GM12872 (cell line): Measurements from ENCODE around the gene SGPP1.

Experiments used
- TF ChIP-seq, protein P1 (sequence below): IDR thresholded peaks from 3 replicates; pipeline ENCODE4 v1.5.1; 2011; ENCODE audit warnings: low read depth, mild to moderate bottlenecking, low read length, moderate library complexity; ENCODE audit not compliant: insufficient read depth

SGPP1 gene

DNA sequence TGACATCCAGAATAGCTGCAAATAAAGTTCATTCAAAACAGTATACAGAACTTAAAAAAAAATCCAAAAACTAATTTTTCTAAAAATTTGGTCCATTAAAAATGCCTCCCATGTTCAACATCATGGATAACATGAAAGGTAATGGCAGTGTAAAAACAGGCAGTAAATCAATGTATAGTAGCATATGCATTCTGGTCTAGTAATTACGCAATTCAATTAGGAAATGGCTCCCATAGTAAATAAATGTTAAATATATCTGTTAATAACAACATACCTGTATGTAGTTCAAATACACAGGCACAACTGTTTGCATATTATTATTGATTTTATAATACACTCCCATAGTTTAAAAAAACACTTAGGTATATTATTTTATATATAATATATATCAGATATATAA is 42.5 kb downstream of the SGPP1 start:
- TF ChIP-seq, protein P1, sequence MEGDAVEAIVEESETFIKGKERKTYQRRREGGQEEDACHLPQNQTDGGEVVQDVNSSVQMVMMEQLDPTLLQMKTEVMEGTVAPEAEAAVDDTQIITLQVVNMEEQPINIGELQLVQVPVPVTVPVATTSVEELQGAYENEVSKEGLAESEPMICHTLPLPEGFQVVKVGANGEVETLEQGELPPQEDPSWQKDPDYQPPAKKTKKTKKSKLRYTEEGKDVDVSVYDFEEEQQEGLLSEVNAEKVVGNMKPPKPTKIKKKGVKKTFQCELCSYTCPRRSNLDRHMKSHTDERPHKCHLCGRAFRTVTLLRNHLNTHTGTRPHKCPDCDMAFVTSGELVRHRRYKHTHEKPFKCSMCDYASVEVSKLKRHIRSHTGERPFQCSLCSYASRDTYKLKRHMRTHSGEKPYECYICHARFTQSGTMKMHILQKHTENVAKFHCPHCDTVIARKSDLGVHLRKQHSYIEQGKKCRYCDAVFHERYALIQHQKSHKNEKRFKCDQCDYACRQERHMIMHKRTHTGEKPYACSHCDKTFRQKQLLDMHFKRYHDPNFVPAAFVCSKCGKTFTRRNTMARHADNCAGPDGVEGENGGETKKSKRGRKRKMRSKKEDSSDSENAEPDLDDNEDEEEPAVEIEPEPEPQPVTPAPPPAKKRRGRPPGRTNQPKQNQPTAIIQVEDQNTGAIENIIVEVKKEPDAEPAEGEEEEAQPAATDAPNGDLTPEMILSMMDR: no peak

DNA sequence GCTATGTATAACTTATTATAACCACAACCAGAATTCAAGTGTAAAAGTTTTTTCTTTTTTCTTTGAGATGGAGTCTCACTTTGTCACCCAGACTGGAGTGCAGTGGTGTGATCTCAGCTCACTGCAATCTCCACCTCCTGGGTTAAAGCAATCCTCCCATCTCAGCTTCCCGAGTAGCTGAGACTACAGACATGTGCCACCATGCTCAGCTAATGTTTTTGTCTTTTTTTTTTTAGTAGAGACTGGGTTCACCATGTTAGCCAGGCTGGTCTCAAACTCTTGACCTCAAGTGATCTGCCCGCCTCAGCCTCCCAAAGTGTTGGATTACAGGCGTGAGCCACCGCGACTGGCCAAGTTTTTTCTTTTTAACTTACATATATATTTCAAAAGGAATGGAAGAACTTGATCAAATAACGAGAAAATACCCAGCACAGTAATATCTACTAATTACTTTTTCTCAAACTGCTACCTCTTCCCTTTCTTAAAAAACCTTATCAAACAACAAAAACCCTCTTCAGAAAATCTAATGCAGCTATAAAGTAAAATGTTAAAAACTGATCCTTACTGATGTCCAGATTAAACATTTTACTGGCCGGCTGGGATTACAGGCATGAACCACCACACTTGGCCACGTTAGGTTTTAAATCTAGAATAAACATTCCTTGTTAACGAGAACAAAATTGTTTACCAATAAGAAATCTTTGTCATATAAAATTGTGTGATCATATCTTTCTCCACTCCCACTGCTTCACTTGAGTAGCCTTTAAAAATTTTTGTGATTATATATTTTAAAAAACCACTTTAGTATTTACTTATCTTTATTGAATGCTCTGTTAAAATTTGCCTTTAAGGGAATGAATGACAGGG is 44.9 kb downstream of the SGPP1 start:
- TF ChIP-seq, protein P1: no peak

DNA sequence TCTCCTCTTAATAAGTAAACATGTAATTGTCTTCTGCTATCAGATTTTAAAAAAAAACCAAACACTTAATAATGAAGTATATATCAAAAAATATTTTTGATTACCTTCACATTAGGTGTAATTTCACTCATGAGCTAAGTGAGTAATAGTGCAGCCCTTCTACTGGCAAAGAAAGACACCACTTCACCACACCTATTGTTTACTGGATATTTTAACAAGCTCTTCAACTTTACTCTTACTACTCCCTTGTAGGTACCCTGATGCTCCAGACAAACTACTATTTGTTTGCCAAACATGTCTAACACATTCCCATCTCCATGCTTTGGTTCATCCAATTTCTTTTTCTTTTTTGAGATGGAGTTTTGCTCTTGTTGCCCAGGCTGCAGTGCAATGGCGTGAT is 49.3 kb downstream of the SGPP1 start:
- TF ChIP-seq, protein P1: no peak

DNA sequence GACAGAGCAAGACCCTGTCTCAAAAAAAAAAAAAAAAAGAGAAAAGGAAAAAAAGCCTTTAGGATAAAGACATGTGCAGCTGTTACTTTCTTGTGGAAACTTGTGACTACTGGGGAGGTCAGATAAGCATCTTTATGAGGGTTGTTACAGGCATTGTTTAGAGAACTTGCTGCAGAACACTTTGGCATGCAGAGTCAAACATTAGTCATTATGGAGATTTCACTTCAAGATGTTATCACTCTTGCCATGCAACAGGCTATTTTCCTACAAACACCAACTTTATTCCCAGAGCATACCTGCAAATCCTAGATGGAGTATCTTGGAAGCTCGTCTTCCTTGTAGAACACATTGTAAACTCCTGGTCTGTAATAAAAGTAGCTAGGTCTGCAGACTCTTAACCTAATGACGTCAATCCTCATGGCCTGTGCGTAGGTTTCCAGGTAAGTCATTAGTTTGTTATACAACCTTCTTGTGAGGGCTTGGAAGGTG is 49.9 kb downstream of the SGPP1 start:
- TF ChIP-seq, protein P1: no peak

DNA sequence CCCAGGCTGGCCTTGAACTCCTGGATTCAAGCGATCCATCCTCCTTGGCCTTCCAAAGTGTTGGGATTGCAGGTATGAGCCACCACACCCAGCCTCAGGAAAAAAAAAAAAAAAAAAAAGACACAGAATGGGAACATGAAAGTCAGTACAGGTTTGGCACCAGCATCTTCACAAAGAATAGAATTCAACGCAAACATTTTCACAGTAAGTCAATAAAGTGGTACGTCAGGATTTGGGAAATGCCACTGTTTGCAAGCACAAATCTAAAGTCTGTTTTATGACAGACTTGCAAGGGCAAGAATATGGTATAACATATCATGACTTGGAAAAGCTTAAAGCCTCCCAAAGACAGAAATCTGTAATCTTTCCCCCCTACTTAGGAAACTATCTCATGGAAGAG is 51.2 kb downstream of the SGPP1 start:
- TF ChIP-seq, protein P1: no peak

DNA sequence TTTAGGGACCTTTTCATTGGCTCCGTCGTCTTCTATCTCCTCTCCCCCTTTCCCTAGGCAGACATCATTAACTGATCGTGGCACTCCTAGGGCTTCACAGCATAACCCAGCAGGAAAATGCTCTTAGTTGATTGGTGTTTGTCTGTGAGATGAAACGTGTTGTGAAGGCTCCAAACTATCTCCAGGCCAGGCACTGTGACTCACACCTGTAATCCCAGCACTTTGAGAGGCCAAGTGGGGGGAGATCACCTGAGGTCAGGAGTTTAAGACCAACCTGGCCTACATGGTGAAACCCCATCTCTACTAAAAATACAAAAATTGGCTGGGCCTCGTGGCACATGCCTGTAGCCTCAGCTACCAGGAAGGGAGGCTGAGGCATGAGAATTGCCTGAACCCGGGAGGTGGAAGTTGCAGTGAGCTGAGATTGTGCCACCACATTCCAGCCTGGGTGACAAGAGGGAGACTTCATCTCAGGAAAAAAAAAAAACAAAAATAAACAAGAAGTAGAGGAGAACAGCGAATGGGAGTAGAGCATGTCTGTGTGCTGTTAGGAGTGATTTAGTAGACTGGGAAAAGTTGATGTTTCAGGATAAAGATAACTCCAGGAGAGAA is 53.9 kb downstream of the SGPP1 start:
- TF ChIP-seq, protein P1: no peak

DNA sequence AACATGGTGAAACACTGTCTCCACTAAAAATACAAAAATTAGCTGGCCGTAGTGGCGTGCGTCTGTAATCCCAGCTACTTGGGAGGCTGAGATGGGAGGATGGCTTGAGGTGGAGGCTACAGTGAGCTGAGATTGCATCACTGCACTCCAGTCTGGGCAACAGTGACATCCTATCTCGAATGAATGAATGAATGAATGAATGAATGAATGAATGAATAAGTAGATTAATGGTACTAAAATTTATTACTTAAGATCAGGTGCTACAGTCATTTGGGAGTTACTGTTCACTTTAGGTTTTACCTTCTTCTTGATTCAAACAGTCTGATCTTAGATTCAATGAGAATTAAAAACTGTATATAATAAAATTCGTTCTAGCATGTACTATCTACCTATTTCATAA is 54.6 kb downstream of the SGPP1 start:
- TF ChIP-seq, protein P1: no peak
